B cell (primary cell): ENCODE results near the gene SLC4A2. TPM values are rescaled to one million over a fixed set of nuclear protein-coding genes. Genes with fewer than 3 reads are reported as not detected.

ENCODE experiments used
- ATAC-seq: fragments of 200-7000 bp; cut with Tn5 transposase; one replicate; pipeline ENCODE4 v1.10.0; 2021; ENCODE audit warnings: low read depth, mild to moderate bottlenecking, moderate number of reproducible peaks, moderate library complexity
- CTCF ChIA-PET: fragments of 350-600 bp; sonication (Branson Sonifier 250); formaldehyde crosslinking; loops from one replicate; lab custom pipeline; 2021; ENCODE audit warnings: antibody characterized with exemption, inconsistent platforms; lab: Charles Lee
- POLR2A ChIA-PET: fragments of 350-600 bp; sonication (Branson Sonifier 250); formaldehyde crosslinking; loops from one replicate; lab custom pipeline; 2021; ENCODE audit warnings: antibody characterized with exemption; lab: Charles Lee
- DNase-seq: peaks from one replicate; pipeline ENCODE4 v3.0.0; 2013
- H2AFZ ChIP-seq: 2 replicates; pipeline ENCODE4 v1.6.1; 2012; ENCODE audit warnings: mild to moderate bottlenecking, low read depth, low read length; ENCODE audit not compliant: insufficient read depth, poor library complexity, severe bottlenecking
- H3K27ac ChIP-seq, 2 donors: 1 replicate in 1 of 2; 2 replicates in 1 of 2; pipeline ENCODE4 v1.5.1; 2012 to 2013; ENCODE audit warnings: low read length in 2 of 2, mild to moderate bottlenecking in 2 of 2, moderate library complexity in 1 of 2
- H3K27me3 ChIP-seq, 4 experiments: fragments of 200-600 bp in 1 of 4; sonication (generic) in 1 of 4; replicated peaks in 1 of 4; 1 replicate in 2 of 4; 2 replicates in 2 of 4; pipeline versions ENCODE4 v1.6.1 to v1.7.0; 2013 to 2016; ENCODE audit warnings: low read length in 3 of 4, mild to moderate bottlenecking in 2 of 4, mixed read lengths in 1 of 4, moderate library complexity in 1 of 4; ENCODE audit not compliant: insufficient read depth in 4 of 4, control insufficient read depth in 3 of 4; ENCODE audit errors: control extremely low read depth in 1 of 4
- H3K36me3 ChIP-seq, 2 experiments: replicated peaks in 1 of 2; 1 replicate in 1 of 2; 2 replicates in 1 of 2; pipeline versions ENCODE4 v1.6.1 to v1.7.1; 2013; ENCODE audit warnings: low read length in 1 of 2; ENCODE audit not compliant: insufficient read depth in 2 of 2, control insufficient read depth in 1 of 2; ENCODE audit errors: control extremely low read depth in 1 of 2, extremely low read depth in 1 of 2
- H3K4me1 ChIP-seq, 2 donors: fragments of 200-600 bp in 1 of 2; sonication (generic) in 1 of 2; 1 replicate in 1 of 2; 2 replicates in 1 of 2; pipeline versions ENCODE4 v1.5.1 to v1.6.1; 2013 to 2017; ENCODE audit warnings: low read length in 2 of 2; ENCODE audit not compliant: control insufficient read depth in 2 of 2, insufficient read depth in 2 of 2
- H3K4me2 ChIP-seq: replicated peaks from 2 replicates; pipeline ENCODE3; 2012; ENCODE audit warnings: mild to moderate bottlenecking, low read depth, low read length; ENCODE audit not compliant: poor library complexity, severe bottlenecking
- H3K4me3 ChIP-seq, 5 experiments: fragments of 200-600 bp in 1 of 5; sonication (generic) in 1 of 5; 1 replicate in 3 of 5; 2 replicates in 2 of 5; pipeline versions ENCODE4 v1.5.1 to v1.7.0; 2011 to 2016; ENCODE audit warnings: low read length in 4 of 5, mild to moderate bottlenecking in 4 of 5, low read depth in 2 of 5, control low read depth in 1 of 5, moderate library complexity in 1 of 5; ENCODE audit not compliant: insufficient read depth in 1 of 5; ENCODE audit errors: control extremely low read depth in 1 of 5, extremely low read depth in 1 of 5
- H3K79me2 ChIP-seq: fragments of 200-600 bp; sonication (generic); one replicate; pipeline ENCODE4 v1.6.0; 2016; ENCODE audit warnings: low read length; ENCODE audit not compliant: control insufficient read depth, insufficient read depth
- H3K9ac ChIP-seq: fragments of 200-600 bp; sonication (generic); 2 replicates; pipeline ENCODE4 v1.6.1; 2017; ENCODE audit warnings: mild to moderate bottlenecking, low read length, moderate library complexity
- H3K9me3 ChIP-seq, 3 donors: one replicate each; pipeline versions ENCODE4 v1.6.1 to v1.7.1; 2013; ENCODE audit warnings: low read length in 2 of 3; ENCODE audit not compliant: control insufficient read depth in 2 of 3, insufficient read depth in 1 of 3; ENCODE audit errors: control extremely low read depth in 1 of 3
- H4K20me1 ChIP-seq: 2 replicates; pipeline ENCODE4 v1.6.0; 2012; ENCODE audit warnings: mild to moderate bottlenecking, low read length; ENCODE audit not compliant: insufficient read depth, control insufficient read depth, poor library complexity, severe bottlenecking
- H3K27ac Mint-ChIP-seq: one replicate; pipeline ENCODE4 v1.8.0; 2021; ENCODE audit warnings: mixed read lengths
- H3K27me3 Mint-ChIP-seq: one replicate; pipeline ENCODE4 v1.8.0; 2021; ENCODE audit warnings: mixed read lengths
- H3K4me1 Mint-ChIP-seq: one replicate; pipeline ENCODE4 v1.8.0; 2021; ENCODE audit warnings: mixed read lengths
- H3K4me3 Mint-ChIP-seq: one replicate; pipeline ENCODE4 v1.8.0; 2021; ENCODE audit warnings: mixed read lengths
- H3K9me3 Mint-ChIP-seq: one replicate; pipeline ENCODE4 v1.8.0; 2022; ENCODE audit warnings: mixed read lengths; ENCODE audit not compliant: insufficient read depth
- CTCF ChIP-seq: fragments of 200-600 bp; IDR thresholded peaks from one replicate; pipeline ENCODE4 v1.8.0; 2022; ENCODE audit warnings: antibody characterized with exemption, mild to moderate bottlenecking
- EZH2 ChIP-seq: IDR thresholded peaks from 2 replicates; pipeline ENCODE4 v1.6.1; 2012; ENCODE audit warnings: borderline replicate concordance, low read depth, mild to moderate bottlenecking, moderate library complexity, low read length; ENCODE audit not compliant: insufficient read depth, poor library complexity, severe bottlenecking
- WGBS: methylation state at CpG from one replicate; pipeline ENCODE4 v1.1.5; 2013; ENCODE audit warnings: missing lambda C conversion rate; ENCODE audit not compliant: insufficient coverage; 5-methylcytosine and 5-hydroxymethylcytosine counted together
- intact Hi-C: fragments of 100-400 bp; cut with micrococcal nuclease; formaldehyde crosslinking; loops from one replicate; pipeline ENCODE4 v1.10.0; 2022
- polyA plus RNA-seq: library from polyadenylated mRNA; depleted of rRNA; stranded (reverse); fragments of >200 nt; gene quantifications from 2 replicates; pipeline ENCODE4 v1.2.3, GENCODE V29; 2012
- total RNA-seq, 2 donors: library from RNA; stranded (reverse); fragments of 120-200 nt in 1 of 2; gene quantifications; 1 replicate in 1 of 2; 2 replicates in 1 of 2; pipeline versions ENCODE4 v1.2.3 to v1.2.4, GENCODE V29; 2013 to 2022

SLC4A2 gene
- total and polyA plus RNA-seq, 2 donors (not counting 1 experiment from before 2014, with no cell fraction given): 82.8 to 113 TPM

GRCh38 chr7:151107882-151108281 is 48.5 kb downstream of the SLC4A2 start:
- WGBS: 99% methylated on average over 10 of the region's 10 CpGs
- Mint-ChIP-seq H3K27me3 (peaks cover 14% of the 10 kb centered on the region), H3K4me3 (no peak overlapping the region), H3K27ac (no peak overlapping the region), H3K4me1 (no peaks in the 10 kb centered on the region), H3K9me3 (no peaks in the 10 kb centered on the region)
- Histone ChIP-seq H3K36me3 (no peaks in the 10 kb centered on the region), H3K27ac (no peak overlapping the region), H3K4me2 (no peak overlapping the region), H3K4me1 (peaks cover 0 to 6% of the 10 kb centered on the region in 2 donors), H3K4me3 (no peak overlapping the region), H3K79me2 (no peaks in the 10 kb centered on the region), H2AFZ (no peak overlapping the region), H3K27me3 (peaks cover 0 to 13% (median 4%) of the 10 kb centered on the region in 4 experiments), H3K9ac (no peak overlapping the region), H3K9me3 (no peaks in the 10 kb centered on the region), H4K20me1 (peaks cover 6% of the 10 kb centered on the region)
- intact Hi-C loops: no loop called here
- ATAC-seq: no peak
- CTCF ChIA-PET: interaction anchor here (0.7 to 6.9 kb wide), 6 partner anchors 10 to 1641 kb away, joined by 4 to 44 read pairs (median 6); no protein-coding TSS in a partner anchor
- TF ChIP-seq CTCF: no peak
- TF ChIP-seq EZH2: no peak
- DNase-seq: no peak
- POLR2A ChIA-PET: no interaction called here

GRCh38 chr7:151109094-151110048 is 50.0 kb downstream of the SLC4A2 start:
- no peak overlapping the region for H3K27ac ChIP-seq
- no peak overlapping the region for H3K4me3 ChIP-seq
- peaks cover 0 to 24% (median 8%) of the 10 kb centered on the region in 4 experiments for H3K27me3 ChIP-seq
- Mint-ChIP-seq H3K4me1 (no peaks in the 10 kb centered on the region), H3K9me3 (no peaks in the 10 kb centered on the region), H3K4me3 (no peak overlapping the region), H3K27ac (no peak overlapping the region), H3K27me3 (peaks cover 18% of the 10 kb centered on the region)
- H3K9me3 ChIP-seq: no peaks in the 10 kb centered on the region
- no peak overlapping the region for H2AFZ ChIP-seq
- intact Hi-C loops: no loop called here
- H3K4me2 ChIP-seq: no peak overlapping the region
- H3K4me1 ChIP-seq: peaks cover 0 to 6% of the 10 kb centered on the region in 2 donors
- no peaks in the 10 kb centered on the region for H3K36me3 ChIP-seq
- 92% methylated on average over 14 of the region's 15 CpGs for WGBS
- POLR2A ChIA-PET: no interaction called here
- no peak for ATAC-seq
- no peak overlapping the region for H3K9ac ChIP-seq
- H4K20me1 ChIP-seq: peaks cover 6% of the 10 kb centered on the region
- CTCF ChIA-PET: interaction anchor here (1.0 to 6.9 kb wide), 9 partner anchors 8 to 212 kb away, joined by 3 to 44 read pairs (median 6); no protein-coding TSS in a partner anchor
- DNase-seq: no peak
- H3K79me2 ChIP-seq: no peaks in the 10 kb centered on the region
- TF ChIP-seq CTCF: no peak
- no peak for TF ChIP-seq EZH2
